HL-60 (cell line): Measurements from ENCODE around the gene UNC119.

ENCODE experiments used
- CTCF ChIP-seq: IDR thresholded peaks from one replicate; pipeline ENCODE4 v1.5.1; 2011; ENCODE audit warnings: low read length, control low read depth, inconsistent platforms; ENCODE audit not compliant: insufficient read depth
- GABPA ChIP-seq: IDR thresholded peaks from 2 replicates; pipeline ENCODE4 v1.6.1; 2012; ENCODE audit warnings: low read depth

GRCh38 chr17:28521311-28522085 is 30.9 kb downstream of the UNC119 start:
- TF ChIP-seq CTCF (no peak), GABPA (no peak)
